Epithelial cell of esophagus (primary cell): ENCODE data around the gene FOXC2.
A peak's percentile ranks its signal among the peaks of the same experiment; 100 is the strongest.

ENCODE experiments used
- DNase-seq: peaks from one replicate; pipeline ENCODE4 v3.0.0; 2010; ENCODE audit warnings: low read depth
- H3K4me3 ChIP-seq: 2 replicates; pipeline ENCODE4 v1.5.1; 2011; ENCODE audit warnings: mild to moderate bottlenecking, low read length, control low read depth
- TF ChIP-seq, protein P1 (sequence below): IDR thresholded peaks from 2 replicates; pipeline ENCODE4 v1.5.1; 2011; ENCODE audit warnings: low read depth, mild to moderate bottlenecking, low read length, control low read depth, inconsistent platforms; ENCODE audit not compliant: insufficient read depth; ENCODE audit errors: missing control alignments

FOXC2 gene

DNA sequence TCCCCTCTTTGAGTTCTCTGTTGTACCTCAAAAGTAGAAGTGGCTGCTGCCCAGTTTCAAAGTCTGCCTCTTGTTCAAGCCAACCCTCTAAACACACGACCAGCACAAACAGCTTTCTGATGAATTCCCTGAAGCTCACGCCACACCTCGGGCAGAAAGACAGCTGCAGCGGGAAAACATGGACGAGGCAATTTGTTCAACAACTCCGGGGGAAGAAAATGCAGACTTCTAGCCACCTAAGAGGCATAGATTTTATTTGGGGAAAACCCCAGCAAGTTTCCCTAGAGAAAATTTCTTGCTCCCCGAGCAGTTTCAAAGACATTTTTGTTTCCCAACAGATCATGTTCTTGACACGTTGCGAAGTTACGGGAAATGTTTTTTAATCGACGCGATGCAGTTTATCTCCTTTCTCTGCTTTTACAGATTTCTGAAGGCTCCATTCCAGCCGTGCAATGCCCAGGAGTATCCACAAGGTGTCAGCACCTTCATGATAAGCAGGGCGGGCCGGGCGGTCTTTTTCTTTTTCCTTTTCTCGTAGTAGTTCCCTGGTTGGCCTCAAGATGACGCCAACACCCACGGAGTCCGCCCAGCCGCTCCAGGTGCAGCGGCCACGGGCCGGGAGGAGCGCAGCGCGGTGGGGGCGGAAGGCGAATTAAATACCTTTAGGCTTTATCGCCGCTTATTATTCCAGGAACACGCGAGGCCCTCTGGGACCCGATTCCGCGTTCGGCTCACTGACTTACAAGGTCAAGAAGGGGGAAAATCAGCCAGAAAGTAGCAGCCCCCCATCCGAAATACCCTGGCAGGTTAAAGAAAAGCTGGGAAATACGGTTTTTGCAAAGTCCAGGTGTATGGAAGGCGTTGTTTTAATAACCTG is 2.9 kb upstream of the FOXC2 start:
- TF ChIP-seq, protein P1, sequence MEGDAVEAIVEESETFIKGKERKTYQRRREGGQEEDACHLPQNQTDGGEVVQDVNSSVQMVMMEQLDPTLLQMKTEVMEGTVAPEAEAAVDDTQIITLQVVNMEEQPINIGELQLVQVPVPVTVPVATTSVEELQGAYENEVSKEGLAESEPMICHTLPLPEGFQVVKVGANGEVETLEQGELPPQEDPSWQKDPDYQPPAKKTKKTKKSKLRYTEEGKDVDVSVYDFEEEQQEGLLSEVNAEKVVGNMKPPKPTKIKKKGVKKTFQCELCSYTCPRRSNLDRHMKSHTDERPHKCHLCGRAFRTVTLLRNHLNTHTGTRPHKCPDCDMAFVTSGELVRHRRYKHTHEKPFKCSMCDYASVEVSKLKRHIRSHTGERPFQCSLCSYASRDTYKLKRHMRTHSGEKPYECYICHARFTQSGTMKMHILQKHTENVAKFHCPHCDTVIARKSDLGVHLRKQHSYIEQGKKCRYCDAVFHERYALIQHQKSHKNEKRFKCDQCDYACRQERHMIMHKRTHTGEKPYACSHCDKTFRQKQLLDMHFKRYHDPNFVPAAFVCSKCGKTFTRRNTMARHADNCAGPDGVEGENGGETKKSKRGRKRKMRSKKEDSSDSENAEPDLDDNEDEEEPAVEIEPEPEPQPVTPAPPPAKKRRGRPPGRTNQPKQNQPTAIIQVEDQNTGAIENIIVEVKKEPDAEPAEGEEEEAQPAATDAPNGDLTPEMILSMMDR = peak; percentile 100
- peak overlapping the region; percentile 22 for H3K4me3 ChIP-seq
- DNase-seq = peak; percentile 89

DNA sequence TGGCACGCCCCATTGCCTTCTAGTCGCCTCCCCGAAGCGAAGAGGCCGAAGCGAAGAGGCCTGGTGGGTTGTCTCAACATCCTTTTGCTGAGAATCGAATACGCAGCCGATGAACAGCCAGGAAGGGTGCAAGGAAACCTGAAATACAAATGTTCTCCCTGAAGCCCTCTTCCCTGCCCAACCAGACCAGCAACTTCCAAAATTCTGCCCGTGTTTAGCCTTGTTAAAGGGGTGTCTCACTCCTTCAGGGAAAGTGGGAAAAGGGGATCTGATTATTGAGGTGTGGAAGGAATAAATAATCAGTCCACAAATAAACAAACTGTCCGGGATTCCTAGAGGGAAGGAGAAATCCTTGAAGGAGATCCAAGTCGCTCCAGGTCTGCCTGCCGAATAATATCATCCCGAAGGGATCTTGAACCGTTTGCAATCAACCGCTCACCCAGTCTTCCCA is 1.4 kb upstream of the FOXC2 start:
- H3K4me3 ChIP-seq = no peak overlapping the region
- DNase-seq = no peak
- TF ChIP-seq, protein P1 = no peak

DNA sequence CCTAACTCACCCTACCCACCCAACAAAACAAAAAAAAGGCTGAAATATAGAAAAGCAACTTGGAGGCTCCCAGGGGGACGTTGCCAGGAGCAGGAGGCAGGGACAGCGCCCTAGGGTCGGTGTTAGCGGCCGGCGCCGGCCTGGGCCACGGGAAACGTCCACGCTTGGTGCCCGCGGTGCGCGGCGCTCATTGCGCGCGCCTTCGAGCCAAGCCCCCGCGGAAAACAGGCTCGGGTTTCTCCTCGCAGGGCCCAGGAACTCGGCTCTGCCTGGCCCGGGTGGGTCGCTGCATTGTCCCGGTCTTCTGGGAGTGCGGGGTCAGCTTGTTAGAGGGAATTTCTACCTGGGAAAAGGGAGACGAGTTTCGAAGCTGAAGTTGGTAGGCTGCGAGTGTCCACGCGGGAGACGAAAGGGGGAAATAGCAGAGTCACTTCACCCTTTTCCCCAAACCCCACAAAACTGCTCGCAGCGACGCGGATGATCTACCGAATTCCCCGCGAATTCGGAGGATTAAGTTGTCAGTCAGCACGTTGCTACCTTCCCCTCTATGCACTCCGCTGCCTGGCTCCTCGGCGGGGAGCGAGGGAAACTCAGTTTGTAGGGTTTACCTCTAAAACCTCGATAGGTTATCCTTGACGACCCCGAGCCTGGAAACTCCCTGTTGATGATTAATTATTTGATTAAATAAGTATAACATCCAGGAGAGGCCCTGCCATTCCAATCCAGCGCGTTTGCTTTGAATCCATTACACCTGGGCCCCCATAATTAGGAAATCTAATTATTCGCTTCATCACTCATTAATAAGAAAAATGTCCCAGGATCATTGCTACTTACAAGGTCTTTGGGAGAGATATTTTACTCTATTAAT is 751 bp upstream of the FOXC2 start:
- H3K4me3 ChIP-seq = no peak overlapping the region
- no peak for DNase-seq
- TF ChIP-seq, protein P1 = no peak

DNA sequence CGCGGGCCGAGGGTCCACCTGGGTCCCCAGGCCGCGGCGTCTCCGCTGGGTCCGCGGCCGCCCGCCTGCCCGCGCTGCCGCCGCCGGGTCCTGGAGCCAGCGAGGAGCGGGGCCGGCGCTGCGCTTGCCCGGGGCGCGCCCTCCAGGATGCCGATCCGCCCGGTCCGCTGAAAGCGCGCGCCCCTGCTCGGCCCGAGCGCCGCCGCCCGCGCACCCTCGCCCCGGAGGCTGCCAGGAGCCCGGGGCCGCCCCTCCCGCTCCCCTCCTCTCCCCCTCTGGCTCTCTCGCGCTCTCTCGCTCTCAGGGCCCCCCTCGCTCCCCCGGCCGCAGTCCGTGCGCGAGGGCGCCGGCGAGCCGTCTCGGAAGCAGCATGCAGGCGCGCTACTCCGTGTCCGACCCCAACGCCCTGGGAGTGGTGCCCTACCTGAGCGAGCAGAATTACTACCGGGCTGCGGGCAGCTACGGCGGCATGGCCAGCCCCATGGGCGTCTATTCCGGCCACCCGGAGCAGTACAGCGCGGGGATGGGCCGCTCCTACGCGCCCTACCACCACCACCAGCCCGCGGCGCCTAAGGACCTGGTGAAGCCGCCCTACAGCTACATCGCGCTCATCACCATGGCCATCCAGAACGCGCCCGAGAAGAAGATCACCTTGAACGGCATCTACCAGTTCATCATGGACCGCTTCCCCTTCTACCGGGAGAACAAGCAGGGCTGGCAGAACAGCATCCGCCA is 504 bp downstream of the FOXC2 start:
- TF ChIP-seq, protein P1 = no peak
- DNase-seq = peak; percentile 68
- peak overlapping the region; percentile 47 for H3K4me3 ChIP-seq

DNA sequence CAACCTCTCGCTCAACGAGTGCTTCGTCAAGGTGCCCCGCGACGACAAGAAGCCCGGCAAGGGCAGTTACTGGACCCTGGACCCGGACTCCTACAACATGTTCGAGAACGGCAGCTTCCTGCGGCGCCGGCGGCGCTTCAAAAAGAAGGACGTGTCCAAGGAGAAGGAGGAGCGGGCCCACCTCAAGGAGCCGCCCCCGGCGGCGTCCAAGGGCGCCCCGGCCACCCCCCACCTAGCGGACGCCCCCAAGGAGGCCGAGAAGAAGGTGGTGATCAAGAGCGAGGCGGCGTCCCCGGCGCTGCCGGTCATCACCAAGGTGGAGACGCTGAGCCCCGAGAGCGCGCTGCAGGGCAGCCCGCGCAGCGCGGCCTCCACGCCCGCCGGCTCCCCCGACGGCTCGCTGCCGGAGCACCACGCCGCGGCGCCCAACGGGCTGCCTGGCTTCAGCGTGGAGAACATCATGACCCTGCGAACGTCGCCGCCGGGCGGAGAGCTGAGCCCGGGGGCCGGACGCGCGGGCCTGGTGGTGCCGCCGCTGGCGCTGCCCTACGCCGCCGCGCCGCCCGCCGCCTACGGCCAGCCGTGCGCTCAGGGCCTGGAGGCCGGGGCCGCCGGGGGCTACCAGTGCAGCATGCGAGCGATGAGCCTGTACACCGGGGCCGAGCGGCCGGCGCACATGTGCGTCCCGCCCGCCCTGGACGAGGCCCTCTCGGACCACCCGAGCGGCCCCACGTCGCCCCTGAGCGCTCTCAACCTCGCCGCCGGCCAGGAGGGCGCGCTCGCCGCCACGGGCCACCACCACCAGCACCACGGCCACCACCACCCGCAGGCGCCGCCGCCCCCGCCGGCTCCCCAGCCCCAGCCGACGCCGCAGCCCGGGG is 1.3 kb downstream of the FOXC2 start:
- TF ChIP-seq, protein P1 = no peak
- peak overlapping the region; percentile 51 for H3K4me3 ChIP-seq
- DNase-seq = peak; percentile 39
